PC-9 (cell line): ENCODE results near the gene EML1.

Experiments used
- EZH2 ChIP-seq: fragments of 200-600 bp; sonication (generic); IDR thresholded peaks from 2 replicates; pipeline ENCODE4 v1.8.0; 2017; ENCODE audit warnings: antibody characterized with exemption, low read depth
- TF ChIP-seq, protein P1 (sequence below): fragments of 200-600 bp; sonication (generic); conservative IDR thresholded peaks from 2 replicates; pipeline ENCODE4 v1.6.1; 2017; ENCODE audit warnings: mixed run types, antibody characterized with exemption, mild to moderate bottlenecking, moderate library complexity

DNA sequence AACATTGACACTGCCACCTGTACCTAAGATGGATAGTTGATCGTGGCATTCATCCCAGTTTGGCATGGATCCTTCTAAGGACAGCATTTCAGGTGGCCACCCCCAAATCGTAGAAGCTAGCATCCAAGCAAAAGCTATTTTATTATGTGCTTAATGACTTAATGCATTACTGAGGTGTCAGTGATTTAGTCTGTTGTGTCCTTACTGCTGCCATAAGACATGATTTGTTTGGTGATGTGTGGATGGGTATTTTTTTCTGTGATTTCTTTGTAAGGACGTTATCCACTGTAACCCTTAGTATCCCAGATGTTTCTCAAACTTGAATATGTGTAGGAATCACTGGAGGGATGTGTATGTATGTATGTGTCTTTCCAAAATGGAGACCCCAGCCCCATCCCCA is 190.8 kb downstream of the EML1 start:
- TF ChIP-seq, protein P1, sequence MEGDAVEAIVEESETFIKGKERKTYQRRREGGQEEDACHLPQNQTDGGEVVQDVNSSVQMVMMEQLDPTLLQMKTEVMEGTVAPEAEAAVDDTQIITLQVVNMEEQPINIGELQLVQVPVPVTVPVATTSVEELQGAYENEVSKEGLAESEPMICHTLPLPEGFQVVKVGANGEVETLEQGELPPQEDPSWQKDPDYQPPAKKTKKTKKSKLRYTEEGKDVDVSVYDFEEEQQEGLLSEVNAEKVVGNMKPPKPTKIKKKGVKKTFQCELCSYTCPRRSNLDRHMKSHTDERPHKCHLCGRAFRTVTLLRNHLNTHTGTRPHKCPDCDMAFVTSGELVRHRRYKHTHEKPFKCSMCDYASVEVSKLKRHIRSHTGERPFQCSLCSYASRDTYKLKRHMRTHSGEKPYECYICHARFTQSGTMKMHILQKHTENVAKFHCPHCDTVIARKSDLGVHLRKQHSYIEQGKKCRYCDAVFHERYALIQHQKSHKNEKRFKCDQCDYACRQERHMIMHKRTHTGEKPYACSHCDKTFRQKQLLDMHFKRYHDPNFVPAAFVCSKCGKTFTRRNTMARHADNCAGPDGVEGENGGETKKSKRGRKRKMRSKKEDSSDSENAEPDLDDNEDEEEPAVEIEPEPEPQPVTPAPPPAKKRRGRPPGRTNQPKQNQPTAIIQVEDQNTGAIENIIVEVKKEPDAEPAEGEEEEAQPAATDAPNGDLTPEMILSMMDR: no peak
- no peak for TF ChIP-seq EZH2
